ENCODE measurements around the gene IGFBP4.

GRCh38 chr17:40500709-40501108 lies 57.5 kb downstream of the IGFBP4 start:
- TF ChIP-seq NFE2L2 (IDR thresholded peaks at IDR 0.05; ENCODE audit: low read depth, low read length) (no peak), CTCF (conservative IDR thresholded peaks at IDR 0.05; ENCODE audit: low read depth, low read length) (no peak), ELK1 (IDR thresholded peaks at IDR 0.05; ENCODE audit: borderline replicate concordance, low read depth, low read length) (no peak), BHLHE40 (IDR thresholded peaks at IDR 0.05; ENCODE audit: low read depth, low read length) (no peak), CEBPB (IDR thresholded peaks at IDR 0.05; ENCODE audit: low read depth, low read length) (no peak), POLR2A (IDR thresholded peaks at IDR 0.05; ENCODE audit: low read depth, low read length) (no peak), CHD1 (IDR thresholded peaks at IDR 0.05; ENCODE audit: low read depth, low read length) (no peak), RCOR1 (IDR thresholded peaks at IDR 0.05; ENCODE audit: insufficient replicate concordance, low read length) (no peak)
